WTC11 (cell line): ENCODE results near the gene UNC13D.

Experiments used
- CREM ChIP-seq: sonication (generic); formaldehyde crosslinking; IDR thresholded peaks from 2 replicates; pipeline ENCODE4 v1.8.1; 2022; ENCODE audit warnings: mild to moderate bottlenecking, missing genetic modification reagents, moderate library complexity
- CTCF ChIP-seq: fragments of 200-600 bp; IDR thresholded peaks from 2 replicates; pipeline ENCODE4 v1.8.0; 2022; ENCODE audit warnings: antibody characterized with exemption
- ESRRA ChIP-seq: sonication (generic); formaldehyde crosslinking; IDR thresholded peaks from 2 replicates; pipeline ENCODE4 v1.8.1; 2022; ENCODE audit warnings: mild to moderate bottlenecking, missing genetic modification reagents, borderline replicate concordance
- FOXP4 ChIP-seq: sonication (generic); formaldehyde crosslinking; IDR thresholded peaks from 2 replicates; pipeline ENCODE4 v1.8.0; 2022; ENCODE audit warnings: mild to moderate bottlenecking, missing genetic modification reagents
- KAT7 ChIP-seq: sonication (generic); formaldehyde crosslinking; IDR thresholded peaks from 2 replicates; pipeline ENCODE4 v1.8.1; 2023; ENCODE audit warnings: missing genetic modification reagents, mild to moderate bottlenecking, borderline replicate concordance
- NFE2L1 ChIP-seq: sonication (generic); formaldehyde crosslinking; IDR thresholded peaks from 2 replicates; pipeline ENCODE4 v1.8.1; 2023; ENCODE audit warnings: missing genetic modification reagents
- NFYB ChIP-seq: sonication (generic); formaldehyde crosslinking; conservative IDR thresholded peaks from 2 replicates; pipeline ENCODE4 v1.8.0; 2022; ENCODE audit warnings: low read depth, missing genetic modification reagents
- NR1H2 ChIP-seq: sonication (generic); formaldehyde crosslinking; IDR thresholded peaks from 2 replicates; pipeline ENCODE4 v1.9.0; 2021; ENCODE audit warnings: mild to moderate bottlenecking, moderate library complexity, missing genetic modification reagents
- RELA ChIP-seq: sonication (generic); formaldehyde crosslinking; IDR thresholded peaks from 2 replicates; pipeline ENCODE4 v1.8.1; 2022; ENCODE audit warnings: missing genetic modification reagents, mild to moderate bottlenecking, borderline replicate concordance
- SMAD3 ChIP-seq: sonication (generic); formaldehyde crosslinking; IDR thresholded peaks from 2 replicates; pipeline ENCODE4 v1.8.0; 2022; ENCODE audit warnings: missing genetic modification reagents, mild to moderate bottlenecking, borderline replicate concordance
- TP53 ChIP-seq: sonication (generic); formaldehyde crosslinking; IDR thresholded peaks from 2 replicates; pipeline ENCODE4 v1.8.1; 2023; ENCODE audit warnings: mild to moderate bottlenecking, missing genetic modification reagents
- ZNF263 ChIP-seq: sonication (generic); formaldehyde crosslinking; IDR thresholded peaks from 2 replicates; pipeline ENCODE4 v1.8.1; 2022; ENCODE audit warnings: low read depth, mild to moderate bottlenecking, moderate library complexity, missing genetic modification reagents
- TF ChIP-seq, protein P1 (sequence below): sonication (generic); formaldehyde crosslinking; conservative IDR thresholded peaks from 2 replicates; pipeline ENCODE4 v1.8.1; 2022; ENCODE audit warnings: mild to moderate bottlenecking, missing genetic modification reagents
- TF ChIP-seq, protein P2 (sequence below): sonication (generic); formaldehyde crosslinking; IDR thresholded peaks from 2 replicates; pipeline ENCODE4 v1.8.0; 2023; ENCODE audit warnings: missing genetic modification reagents

- TF ChIP-seq NFYB (CRISPR knock-in tag) (no peak), CTCF (no peak), RELA (CRISPR knock-in tag) (no peak), ESRRA (no peak), TP53 (CRISPR knock-in tag) (no peak), CREM (CRISPR knock-in tag) (no peak), SMAD3 (no peak), NR1H2 (CRISPR knock-in tag) (no peak), NFE2L1 (no peak), KAT7 (CRISPR knock-in tag) (no peak), ZNF263 (no peak), FOXP4 (CRISPR knock-in tag) (no peak)
- TF ChIP-seq, protein P1, sequence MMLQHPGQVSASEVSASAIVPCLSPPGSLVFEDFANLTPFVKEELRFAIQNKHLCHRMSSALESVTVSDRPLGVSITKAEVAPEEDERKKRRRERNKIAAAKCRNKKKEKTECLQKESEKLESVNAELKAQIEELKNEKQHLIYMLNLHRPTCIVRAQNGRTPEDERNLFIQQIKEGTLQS (CRISPR knock-in tag), result no peak
- TF ChIP-seq, protein P2, sequence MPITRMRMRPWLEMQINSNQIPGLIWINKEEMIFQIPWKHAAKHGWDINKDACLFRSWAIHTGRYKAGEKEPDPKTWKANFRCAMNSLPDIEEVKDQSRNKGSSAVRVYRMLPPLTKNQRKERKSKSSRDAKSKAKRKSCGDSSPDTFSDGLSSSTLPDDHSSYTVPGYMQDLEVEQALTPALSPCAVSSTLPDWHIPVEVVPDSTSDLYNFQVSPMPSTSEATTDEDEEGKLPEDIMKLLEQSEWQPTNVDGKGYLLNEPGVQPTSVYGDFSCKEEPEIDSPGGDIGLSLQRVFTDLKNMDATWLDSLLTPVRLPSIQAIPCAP (CRISPR knock-in tag), result no peak
Measured at GRCh38 chr17:75815399-75815798, 28.8 kb downstream of the UNC13D start.
